GM19395 (cell line): ENCODE results near the gene LYRM4.

Source experiments
- ATAC-seq: cut with Tn5 transposase; IDR thresholded peaks from one replicate; pipeline ENCODE4 v1.9.1; 2021; ENCODE audit warnings: mild to moderate bottlenecking, moderate library complexity; ENCODE audit not compliant: unreplicated experiment

LYRM4 gene

GRCh38 chr6:5247201-5247600 is 13.5 kb downstream of the LYRM4 start:
- no peak for ATAC-seq

- no peak for ATAC-seq
Observed at GRCh38 chr6:5246141-5247097, 14.3 kb downstream of the LYRM4 start.

GRCh38 chr6:5243069-5243468 is 17.7 kb downstream of the LYRM4 start:
- no peak for ATAC-seq

GRCh38 chr6:5241252-5241651 is 19.5 kb downstream of the LYRM4 start:
- no peak for ATAC-seq

- ATAC-seq, result no peak
Observed at GRCh38 chr6:5238336-5238735, 22.4 kb downstream of the LYRM4 start.

GRCh38 chr6:5237805-5238204 is 22.9 kb downstream of the LYRM4 start:
- ATAC-seq, result no peak

GRCh38 chr6:5235830-5236229 is 24.9 kb downstream of the LYRM4 start:
- no peak for ATAC-seq

- no peak for ATAC-seq
Observed at GRCh38 chr6:5234874-5235273, 25.9 kb downstream of the LYRM4 start.

GRCh38 chr6:5231289-5231688 is 29.5 kb downstream of the LYRM4 start:
- no peak for ATAC-seq

- no peak for ATAC-seq
Observed at GRCh38 chr6:5230081-5230480, 30.7 kb downstream of the LYRM4 start.

GRCh38 chr6:5229356-5229755 is 31.4 kb downstream of the LYRM4 start:
- no peak for ATAC-seq

- no peak for ATAC-seq
Observed at GRCh38 chr6:5223309-5223708, 37.4 kb downstream of the LYRM4 start.

GRCh38 chr6:5220443-5220842 is 40.3 kb downstream of the LYRM4 start:
- ATAC-seq, result no peak

GRCh38 chr6:5219011-5219691 is 41.6 kb downstream of the LYRM4 start:
- no peak for ATAC-seq

- ATAC-seq, result no peak
Observed at GRCh38 chr6:5217356-5217755, 43.4 kb downstream of the LYRM4 start.

- ATAC-seq, result no peak
Observed at GRCh38 chr6:5215799-5216198, 45.0 kb downstream of the LYRM4 start.

GRCh38 chr6:5215159-5215558 is 45.6 kb downstream of the LYRM4 start:
- no peak for ATAC-seq

- ATAC-seq, result no peak
Observed at GRCh38 chr6:5214570-5215052, 46.1 kb downstream of the LYRM4 start.

- no peak for ATAC-seq
Observed at GRCh38 chr6:5213836-5214235, 46.9 kb downstream of the LYRM4 start.

- ATAC-seq, result no peak
Observed at GRCh38 chr6:5211492-5211891, 49.3 kb downstream of the LYRM4 start.

GRCh38 chr6:5208471-5208971 is 52.2 kb downstream of the LYRM4 start:
- ATAC-seq, result no peak

GRCh38 chr6:5208057-5208456 is 52.7 kb downstream of the LYRM4 start:
- ATAC-seq, result no peak
